ENCODE measurements around the gene RIPOR2.
"Not testable (repeated sequence)": the region's sequence is repeated elsewhere in the genome, so short reads cannot be mapped to it uniquely, and the experiment has no call there.

Gene RIPOR2

DNA sequence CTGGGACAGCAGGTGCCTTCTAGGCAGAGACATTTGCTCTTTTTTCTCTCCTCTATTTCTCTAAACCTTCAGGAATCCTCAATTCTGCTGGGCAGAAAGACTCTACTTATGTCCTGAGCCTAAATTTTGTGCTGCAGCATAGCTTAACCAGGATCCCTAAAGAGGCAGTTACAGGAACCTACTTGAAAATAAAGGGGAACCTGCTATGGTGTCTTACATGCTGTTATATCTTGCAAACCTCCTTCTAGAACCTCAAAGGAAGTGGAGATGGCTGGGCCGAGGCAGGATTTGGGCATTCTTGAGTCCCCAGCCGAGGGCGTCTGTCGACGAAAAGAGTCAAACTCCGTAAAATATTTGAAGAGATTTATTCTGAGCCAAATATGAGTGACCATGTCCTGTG lies 178.1 kb downstream of the RIPOR2 start:
- DNase-seq, result no peak

DNA sequence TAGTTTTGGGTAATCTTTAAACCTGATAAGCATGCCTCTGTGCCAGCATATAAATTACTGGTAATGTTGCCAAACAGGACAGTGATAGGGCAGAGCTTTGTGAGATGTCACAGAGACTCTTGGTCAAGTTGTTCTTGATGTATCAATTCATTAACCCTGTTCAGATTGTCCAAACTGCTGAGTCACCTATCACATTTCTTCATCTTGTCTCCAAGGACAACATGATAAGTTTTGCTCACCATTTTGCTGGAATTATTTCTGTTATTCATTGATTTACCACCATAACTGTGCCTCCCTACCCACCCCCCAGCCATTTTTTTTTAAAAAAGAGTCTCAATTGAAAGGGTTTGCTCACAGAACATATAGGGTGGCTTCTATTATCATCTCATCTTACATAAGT lies 180.5 kb downstream of the RIPOR2 start:
- peak; percentile 70 for DNase-seq

DNA sequence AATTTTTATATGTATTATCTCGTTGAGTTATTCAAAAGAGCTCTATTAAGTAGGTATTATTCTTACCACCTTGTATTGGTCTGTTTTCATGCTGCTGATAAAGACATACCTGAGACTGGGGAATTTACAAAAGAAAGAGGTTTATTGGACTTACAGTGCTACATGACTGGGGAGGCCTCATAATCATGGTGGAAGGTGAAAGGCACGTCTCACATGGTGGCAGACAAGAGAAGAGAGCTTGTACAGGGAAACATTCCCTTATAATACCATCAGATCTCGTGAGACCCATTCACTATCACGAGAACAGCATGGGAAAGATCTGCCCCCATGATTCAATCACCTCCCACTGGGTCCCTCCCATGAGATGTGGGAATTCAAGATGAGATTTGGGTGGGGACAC lies 181.4 kb downstream of the RIPOR2 start:
- DNase-seq, result not testable (repeated sequence)
